GM21717 (cell line): ENCODE measurements around the gene SMDT1.
"Not testable (repeated sequence)": the region's sequence is repeated elsewhere in the genome, so short reads cannot be mapped to it uniquely, and the experiment has no call there.

Experiments used
- ATAC-seq: cut with Tn5 transposase; IDR thresholded peaks from one replicate; pipeline ENCODE4 v1.9.1; 2021; ENCODE audit warnings: mild to moderate bottlenecking, moderate library complexity; ENCODE audit not compliant: unreplicated experiment

Gene SMDT1

GRCh38 chr22:42108848-42109247 is 29.3 kb downstream of the SMDT1 start:
- no peak for ATAC-seq

- ATAC-seq = no peak
These were observed 32.3 kb downstream of the SMDT1 start for GRCh38 chr22:42111798-42112197.

- not testable (repeated sequence) for ATAC-seq
These were observed 33.3 kb downstream of the SMDT1 start for GRCh38 chr22:42112793-42113192.

GRCh38 chr22:42114721-42115120 is 35.2 kb downstream of the SMDT1 start:
- no peak for ATAC-seq

- not testable (repeated sequence) for ATAC-seq
These were observed 35.9 kb downstream of the SMDT1 start for GRCh38 chr22:42115420-42115830.

- no peak for ATAC-seq
These were observed 37.4 kb downstream of the SMDT1 start for GRCh38 chr22:42116848-42117424.

GRCh38 chr22:42120231-42121021 is 40.9 kb downstream of the SMDT1 start:
- ATAC-seq = not testable (repeated sequence)

- not testable (repeated sequence) for ATAC-seq
These were observed 44.0 kb downstream of the SMDT1 start for GRCh38 chr22:42123529-42123928.

- no peak for ATAC-seq
These were observed 48.1 kb downstream of the SMDT1 start for GRCh38 chr22:42127606-42128005.

GRCh38 chr22:42128007-42128406 is 48.5 kb downstream of the SMDT1 start:
- ATAC-seq = not testable (repeated sequence)

GRCh38 chr22:42128776-42129694 is 49.5 kb downstream of the SMDT1 start:
- ATAC-seq = not testable (repeated sequence)

GRCh38 chr22:42130182-42130581 is 50.7 kb downstream of the SMDT1 start:
- ATAC-seq = not testable (repeated sequence)

GRCh38 chr22:42130639-42131431 is 51.3 kb downstream of the SMDT1 start, which contains the start of gene CYP2D6:
Gene CYP2D6 (minus strand): TSS chr22:42130810. CDS start chr22:42130791, 19 bp downstream.
- not testable (repeated sequence) for ATAC-seq

GRCh38 chr22:42131562-42131961 is 52.1 kb downstream of the SMDT1 start:
- ATAC-seq = no peak

GRCh38 chr22:42132457-42132856 is 53.0 kb downstream of the SMDT1 start:
- no peak for ATAC-seq
